ENCODE measurements around the gene MBD5.

GRCh38 chr2:148165975-148166374, 145.1 kb downstream of the MBD5 start:
- no peak for TF ChIP-seq CTCF (IDR thresholded peaks at IDR 0.05)
- TF ChIP-seq ZFX (IDR thresholded peaks at IDR 0.05; ENCODE audit: borderline replicate concordance) = no peak
